ENCODE results near the gene PSD2. TPM values are rescaled to one million over a fixed set of nuclear protein-coding genes. Genes with fewer than 3 reads are reported as not detected.

PSD2 gene
- polyA plus RNA-seq, 3 donors = 0.09 to 0.39 (median 0.11) TPM

GRCh38 chr5:139806726-139807646, 11.4 kb downstream of the PSD2 start:
- H3K27ac ChIP-seq (ENCODE audit: low read depth, low read length) = no peak overlapping the region
- 66 to 69% (median 68%) methylated on average over 8 of the region's 8 CpGs for WGBS, 3 donors

GRCh38 chr5:139807647-139808030, 12.0 kb downstream of the PSD2 start:
- WGBS, 3 donors = 74 to 80% (median 78%) methylated on average over 6 of the region's 6 CpGs
- H3K27ac ChIP-seq (ENCODE audit: low read depth, low read length) = no peak overlapping the region

GRCh38 chr5:139808481-139809330, 13.1 kb downstream of the PSD2 start:
- no peak overlapping the region for H3K27ac ChIP-seq (ENCODE audit: low read depth, low read length)
- WGBS, 3 donors = 44 to 54% (median 44%) methylated on average over 17 to 19 of the region's 19 CpGs

GRCh38 chr5:139809331-139809810, 13.8 kb downstream of the PSD2 start:
- H3K27ac ChIP-seq (ENCODE audit: low read depth, low read length) = no peak overlapping the region
- WGBS, 3 donors = 93 to 96% (median 95%) methylated on average over 11 of the region's 11 CpGs

GRCh38 chr5:139810341-139811273, 15.0 kb downstream of the PSD2 start:
- no peak overlapping the region for H3K27ac ChIP-seq (ENCODE audit: low read depth, low read length)
- 87 to 90% (median 89%) methylated on average over 8 of the region's 8 CpGs for whole genome bisulfite sequencing, 3 donors

GRCh38 chr5:139811274-139811607, 15.6 kb downstream of the PSD2 start:
- H3K27ac ChIP-seq (ENCODE audit: low read depth, low read length) = no peak overlapping the region
- 31 to 50% (median 37%) methylated on average over 2 of the region's 2 CpGs for WGBS, 3 donors

- 86 to 91% (median 86%) methylated on average over 5 of the region's 5 CpGs for WGBS, 3 donors
Observed at GRCh38 chr5:139812323-139812722, 16.7 kb downstream of the PSD2 start.

GRCh38 chr5:139812836-139813805, 17.5 kb downstream of the PSD2 start:
- H3K27ac ChIP-seq (ENCODE audit: low read depth, low read length) = no peak overlapping the region
- 88 to 94% (median 92%) methylated on average over 23 to 25 of the region's 25 CpGs for WGBS, 3 donors

More at GRCh38 chr5:139812323-139812722, 16.7 kb downstream of the PSD2 start:
- no peak overlapping the region for H3K27ac ChIP-seq (ENCODE audit: low read depth, low read length)

GRCh38 chr5:139814191-139814601, 18.6 kb downstream of the PSD2 start:
- no peak overlapping the region for H3K27ac ChIP-seq (ENCODE audit: low read depth, low read length)
- 80 to 89% (median 85%) methylated on average over 14 of the region's 14 CpGs for WGBS, 3 donors

GRCh38 chr5:139814704-139815280, 19.2 kb downstream of the PSD2 start:
- WGBS, 3 donors = 91 to 92% (median 91%) methylated on average over 11 of the region's 11 CpGs
- H3K27ac ChIP-seq (ENCODE audit: low read depth, low read length) = no peak overlapping the region

GRCh38 chr5:139816566-139816965, 21.0 kb downstream of the PSD2 start:
- 80 to 88% (median 85%) methylated on average over 12 of the region's 12 CpGs for WGBS, 3 donors
- no peak overlapping the region for H3K27ac ChIP-seq (ENCODE audit: low read depth, low read length)

- no peak overlapping the region for H3K27ac ChIP-seq (ENCODE audit: low read depth, low read length)
- WGBS, 3 donors = 87 to 92% (median 88%) methylated on average over 8 of the region's 8 CpGs
Observed at GRCh38 chr5:139817362-139817761, 21.8 kb downstream of the PSD2 start.

GRCh38 chr5:139817970-139818369, 22.4 kb downstream of the PSD2 start:
- no peak overlapping the region for H3K27ac ChIP-seq (ENCODE audit: low read depth, low read length)
- WGBS, 3 donors = 75 to 82% (median 81%) methylated on average over 3 of the region's 3 CpGs

- H3K27ac ChIP-seq (ENCODE audit: low read depth, low read length) = no peak overlapping the region
- 59 to 84% (median 68%) methylated on average over 6 to 7 of the region's 7 CpGs for WGBS, 3 donors
Observed at GRCh38 chr5:139820130-139820529, 24.5 kb downstream of the PSD2 start.

GRCh38 chr5:139820606-139821005, 25.0 kb downstream of the PSD2 start:
- H3K27ac ChIP-seq (ENCODE audit: low read depth, low read length) = no peak overlapping the region
- 79 to 92% (median 89%) methylated on average over 4 of the region's 4 CpGs for WGBS, 3 donors

- 89 to 94% (median 92%) methylated on average over 11 of the region's 11 CpGs for WGBS, 3 donors
- no peak overlapping the region for H3K27ac ChIP-seq (ENCODE audit: low read depth, low read length)
Observed at GRCh38 chr5:139821806-139822552, 26.4 kb downstream of the PSD2 start.
